BLaER1 treated with 17β-estradiol and CSF1 and Interleukin-3, amounts not matched to agents 10 nM and 100 nM (cell line): ENCODE data around the gene DENND6B.

Source experiments
- H3K27ac ChIP-seq, 11 experiments: shearing (Covaris generic); formaldehyde crosslinking; 2 replicates each; pipeline ENCODE4 v1.8.1; 2022
- H3K27me3 ChIP-seq, 11 experiments: shearing (Covaris generic); formaldehyde crosslinking; 2 replicates each; pipeline ENCODE4 v1.8.1; 2022
- H3K36me3 ChIP-seq, 11 experiments: shearing (Covaris generic); formaldehyde crosslinking; 2 replicates each; pipeline ENCODE4 v1.8.1; 2022
- H3K4me1 ChIP-seq, 10 experiments: shearing (Covaris generic); formaldehyde crosslinking; 2 replicates each; pipeline ENCODE4 v1.8.1; 2022
- H3K4me2 ChIP-seq, 11 experiments: shearing (Covaris generic); formaldehyde crosslinking; 2 replicates each; pipeline ENCODE4 v1.8.1; 2022
- H3K4me3 ChIP-seq, 10 experiments: shearing (Covaris generic); formaldehyde crosslinking; 2 replicates each; pipeline ENCODE4 v1.8.1; 2022
- H3K9ac ChIP-seq, 11 experiments: shearing (Covaris generic); formaldehyde crosslinking; 2 replicates each; pipeline ENCODE4 v1.8.1; 2022
- H3K9me3 ChIP-seq, 11 experiments: shearing (Covaris generic); formaldehyde crosslinking; replicated peaks in 1 of 11; 2 replicates each; pipeline ENCODE4 v1.8.1; 2022
- H4K20me1 ChIP-seq, 11 experiments: shearing (Covaris generic); formaldehyde crosslinking; 2 replicates each; pipeline ENCODE4 v1.8.1; 2022
- Cebpa-rat ChIP-seq, 11 experiments: shearing (Covaris generic); IDR thresholded peaks; 2 replicates each; pipeline ENCODE4 v1.8.1; 2022

The DENND6B gene

DNA sequence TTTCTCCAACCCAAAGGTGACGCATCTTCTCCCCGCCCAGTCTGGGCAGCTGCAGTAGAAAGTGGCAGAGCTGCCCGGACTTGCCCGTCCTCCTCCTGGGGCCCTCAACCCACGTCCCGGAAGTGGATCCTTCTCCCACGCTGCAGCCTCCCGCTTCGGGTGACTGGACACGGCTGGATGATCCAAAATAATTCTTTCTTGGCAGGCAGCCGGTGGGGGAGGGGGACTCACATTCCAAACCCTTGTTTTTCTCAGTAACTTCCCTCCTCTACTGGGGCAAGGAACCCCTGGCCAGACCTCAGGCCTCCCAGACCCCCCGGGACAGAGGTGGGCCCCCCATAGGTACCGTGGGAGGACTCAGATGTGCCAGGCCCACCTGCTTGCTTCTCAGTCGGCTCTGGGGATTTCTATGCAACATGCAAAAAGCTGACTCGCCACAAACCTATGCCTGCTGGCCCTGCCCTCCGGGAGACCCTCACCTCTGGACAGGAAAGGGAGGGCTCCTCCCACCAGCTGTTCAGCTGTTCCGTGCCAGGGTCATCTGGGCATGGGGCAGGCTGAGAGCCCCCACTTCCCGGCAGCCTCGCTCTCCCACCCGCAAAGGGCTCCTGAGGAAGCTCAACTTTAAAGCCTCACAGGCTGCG is 20.8 kb downstream of the DENND6B start:
- H3K9ac ChIP-seq: peak overlapping the region; percentile 92 to 98 (median 96)
- peaks cover 33 to 74% (median 51%) of the 10 kb centered on the region in 11 experiments for H4K20me1 ChIP-seq
- no peaks in the 10 kb centered on the region for H3K9me3 ChIP-seq
- peaks cover 0 to 10% (median 0%) of the 10 kb centered on the region in 11 experiments; a peak in 2 of 22 replicates for H3K36me3 ChIP-seq
- peak overlapping the region; percentile 80 to 100 (median 97) for H3K4me3 ChIP-seq
- H3K27ac ChIP-seq: peak overlapping the region; percentile 89 to 98 (median 93)
- H3K27me3 ChIP-seq: peaks cover 0 to 2% (median 0%) of the 10 kb centered on the region in 11 experiments; a peak in 2 of 22 replicates
- peaks cover 73 to 85% (median 83%) of the 10 kb centered on the region in 10 experiments for H3K4me1 ChIP-seq
- no peak for TF ChIP-seq Cebpa-rat (IDR thresholded peaks at IDR 0.05)
- H3K4me2 ChIP-seq: peak overlapping the region; percentile 96 to 100 (median 99)

GRCh38 chr22:50305393-50305922 is 21.4 kb downstream of the DENND6B start:
- peaks cover 39 to 77% (median 55%) of the 10 kb centered on the region in 11 experiments for H4K20me1 ChIP-seq
- H3K4me3 ChIP-seq: peak overlapping the region; percentile 80 to 100 (median 97)
- H3K9me3 ChIP-seq: no peaks in the 10 kb centered on the region
- peaks cover 76 to 85% (median 83%) of the 10 kb centered on the region in 10 experiments for H3K4me1 ChIP-seq
- TF ChIP-seq Cebpa-rat (IDR thresholded peaks at IDR 0.05): no peak
- H3K4me2 ChIP-seq: peak overlapping the region; percentile 96 to 100 (median 99)
- peak overlapping the region; percentile 92 to 98 (median 96) for H3K9ac ChIP-seq
- peaks cover 0 to 15% (median 0%) of the 10 kb centered on the region in 11 experiments; a peak in 2 of 22 replicates for H3K36me3 ChIP-seq
- no peaks in the 10 kb centered on the region for H3K27me3 ChIP-seq
- H3K27ac ChIP-seq: peak overlapping the region; percentile 89 to 98 (median 93)

- Histone ChIP-seq H3K4me1 (peaks cover 76 to 85% (median 83%) of the 10 kb centered on the region in 10 experiments), H3K4me2 (peak overlapping the region; percentile 96 to 100 (median 99)), H3K4me3 (peak overlapping the region; percentile 80 to 100 (median 97)), H3K9ac (peak overlapping the region; percentile 92 to 98 (median 96)), H3K27ac (peak overlapping the region; percentile 89 to 98 (median 93)), H4K20me1 (peaks cover 46 to 77% (median 62%) of the 10 kb centered on the region in 11 experiments), H3K36me3 (peaks cover 0 to 15% (median 0%) of the 10 kb centered on the region in 11 experiments; a peak in 2 of 22 replicates), H3K27me3 (no peaks in the 10 kb centered on the region), H3K9me3 (no peaks in the 10 kb centered on the region)
- no peak for TF ChIP-seq Cebpa-rat (IDR thresholded peaks at IDR 0.05)
Observed at GRCh38 chr22:50304528-50305392, 22.1 kb downstream of the DENND6B start.

DNA sequence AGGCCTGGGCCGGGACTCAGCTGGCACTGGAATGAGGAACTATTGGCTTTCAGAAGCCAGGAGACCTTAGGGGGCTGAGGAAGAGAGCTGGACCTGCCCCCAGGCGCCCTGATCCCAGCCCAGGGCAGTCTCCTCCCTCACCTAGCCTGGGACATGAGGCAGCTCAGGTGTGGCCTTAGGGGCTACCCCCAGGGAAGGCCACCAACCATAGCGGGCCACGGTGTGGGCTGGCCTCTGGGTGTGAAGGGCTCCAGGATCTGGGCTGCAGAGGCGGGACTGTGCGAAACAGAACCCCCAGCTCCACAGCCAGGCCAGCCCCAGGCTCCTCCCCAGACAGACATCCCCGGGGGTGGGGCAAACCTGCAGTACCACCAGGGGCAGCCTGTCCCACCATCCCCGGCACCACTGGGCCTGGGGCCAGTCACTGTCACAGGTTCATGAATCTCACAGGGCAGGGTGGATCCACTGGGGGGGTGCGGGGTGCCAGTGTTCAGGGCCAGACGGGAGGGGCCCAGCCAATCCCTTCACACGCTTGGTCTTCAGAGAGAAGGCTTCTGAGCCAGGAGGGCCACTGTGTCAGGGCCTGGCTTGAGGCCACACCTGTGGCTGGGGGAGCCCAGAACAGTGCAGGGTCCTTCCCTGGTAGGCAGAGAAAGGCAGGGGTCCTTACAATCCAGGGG is 22.8 kb downstream of the DENND6B start:
- Histone ChIP-seq H3K9ac (peak overlapping the region; percentile 62 to 98 (median 78)), H3K36me3 (peaks cover 0 to 15% (median 0%) of the 10 kb centered on the region in 11 experiments; a peak in 2 of 22 replicates)
- no peak for TF ChIP-seq Cebpa-rat (IDR thresholded peaks at IDR 0.05)

DNA sequence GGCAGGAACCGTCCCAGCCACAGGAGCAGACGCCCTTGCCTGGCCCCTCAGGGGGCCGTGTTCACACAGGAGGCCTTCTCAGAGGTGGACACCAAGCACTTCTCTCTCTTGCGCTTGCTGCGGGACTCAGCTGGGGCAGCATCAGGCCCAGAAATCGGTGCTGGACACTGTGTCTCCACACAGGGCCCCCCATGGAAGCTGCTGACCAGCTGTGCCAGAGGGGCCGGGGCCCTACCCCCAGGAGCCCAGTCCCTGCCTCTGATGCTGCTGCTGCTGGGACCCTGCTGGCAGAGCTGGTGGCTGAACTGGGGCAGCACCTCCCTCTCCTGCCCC is 23.3 kb downstream of the DENND6B start:
- peaks cover 0 to 15% (median 0%) of the 10 kb centered on the region in 11 experiments; a peak in 2 of 22 replicates for H3K36me3 ChIP-seq
- peak overlapping the region; percentile 44 to 98 (median 93) for H3K27ac ChIP-seq
- H3K27me3 ChIP-seq: no peaks in the 10 kb centered on the region
- H3K9me3 ChIP-seq: no peaks in the 10 kb centered on the region
- TF ChIP-seq Cebpa-rat (IDR thresholded peaks at IDR 0.05): no peak
- H3K4me3 ChIP-seq: peak overlapping the region; percentile 50 to 100 (median 68); a peak in 19 of 20 replicates
- H4K20me1 ChIP-seq: peaks cover 59 to 81% (median 73%) of the 10 kb centered on the region in 11 experiments
- peak overlapping the region; percentile 62 to 98 (median 78) for H3K9ac ChIP-seq
- peak overlapping the region; percentile 96 to 100 (median 99) for H3K4me2 ChIP-seq
- H3K4me1 ChIP-seq: peaks cover 72 to 85% (median 82%) of the 10 kb centered on the region in 10 experiments

More for the DNA sequence above, 22.8 kb downstream of the DENND6B start:
- peaks cover 53 to 76% (median 68%) of the 10 kb centered on the region in 11 experiments for H4K20me1 ChIP-seq
- no peaks in the 10 kb centered on the region for H3K27me3 ChIP-seq
- peak overlapping the region; percentile 44 to 98 (median 93) for H3K27ac ChIP-seq
- H3K4me2 ChIP-seq: peak overlapping the region; percentile 96 to 100 (median 99)
- H3K4me1 ChIP-seq: peaks cover 72 to 85% (median 82%) of the 10 kb centered on the region in 10 experiments
- H3K9me3 ChIP-seq: no peaks in the 10 kb centered on the region
- peak overlapping the region; percentile 50 to 100 (median 68) for H3K4me3 ChIP-seq

- Histone ChIP-seq H3K4me2 (peak overlapping the region; percentile 96 to 100 (median 99)), H3K4me1 (peaks cover 74 to 86% (median 84%) of the 10 kb centered on the region in 10 experiments), H4K20me1 (peaks cover 68 to 86% (median 82%) of the 10 kb centered on the region in 11 experiments), H3K9me3 (no peaks in the 10 kb centered on the region), H3K27ac (peak overlapping the region; percentile 46 to 98 (median 93); a peak in 21 of 22 replicates), H3K36me3 (peaks cover 0 to 17% (median 0%) of the 10 kb centered on the region in 11 experiments; a peak in 2 of 22 replicates), H3K9ac (peak overlapping the region; percentile 62 to 98 (median 78)), H3K4me3 (peak overlapping the region; percentile 26 to 100 (median 58); a peak in 17 of 20 replicates), H3K27me3 (no peaks in the 10 kb centered on the region)
- no peak for TF ChIP-seq Cebpa-rat (IDR thresholded peaks at IDR 0.05)
Observed at GRCh38 chr22:50302564-50302963, 24.2 kb downstream of the DENND6B start.

DNA sequence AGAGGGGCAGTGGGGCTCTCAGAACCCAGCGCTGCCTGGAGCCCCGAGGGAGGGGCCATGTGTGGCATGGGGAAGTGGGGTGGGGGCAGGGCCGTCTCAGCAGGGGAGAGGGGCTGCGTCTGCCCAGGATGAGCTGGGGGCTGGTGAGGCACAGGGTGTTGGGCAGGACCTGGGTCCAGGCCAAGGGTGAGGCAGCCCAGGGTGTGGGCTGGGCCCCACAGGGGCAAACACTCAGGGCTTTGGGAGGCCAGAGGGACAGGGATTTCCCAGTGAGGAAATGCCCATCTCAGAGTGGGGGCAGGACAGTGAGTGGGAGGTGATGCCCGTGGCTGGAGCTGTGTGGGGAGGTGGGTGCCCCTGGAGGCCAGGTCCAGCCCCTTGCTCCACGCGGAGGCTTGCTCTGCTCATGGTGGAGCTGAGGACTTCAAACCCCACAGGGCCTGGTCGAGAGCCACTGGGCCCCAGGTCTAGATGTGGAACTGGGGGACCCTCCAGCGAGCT is 24.7 kb downstream of the DENND6B start:
- H3K4me2 ChIP-seq: peak overlapping the region; percentile 96 to 100 (median 99)
- H3K4me3 ChIP-seq: peak overlapping the region; percentile 26 to 100 (median 58); a peak in 19 of 20 replicates
- peak overlapping the region; percentile 62 to 98 (median 78) for H3K9ac ChIP-seq

More for the DNA sequence above, 24.7 kb downstream of the DENND6B start:
- no peaks in the 10 kb centered on the region for H3K27me3 ChIP-seq
- TF ChIP-seq Cebpa-rat (IDR thresholded peaks at IDR 0.05): no peak
- peak overlapping the region; percentile 46 to 98 (median 93); a peak in 20 of 22 replicates for H3K27ac ChIP-seq
- H3K36me3 ChIP-seq: peaks cover 0 to 17% (median 0%) of the 10 kb centered on the region in 11 experiments; a peak in 2 of 22 replicates
- no peaks in the 10 kb centered on the region for H3K9me3 ChIP-seq
- H4K20me1 ChIP-seq: peaks cover 72 to 91% (median 87%) of the 10 kb centered on the region in 11 experiments
- peaks cover 79 to 91% (median 89%) of the 10 kb centered on the region in 10 experiments for H3K4me1 ChIP-seq
